H1 (cell line): ENCODE data around the gene CADM1. TPM values are rescaled to one million over a fixed set of nuclear protein-coding genes. Genes with fewer than 3 reads are reported as not detected.

ENCODE experiments used
- CBX8 ChIP-seq: fragments of 300-800, 300-1000 bp; sonication (generic); IDR thresholded peaks from 2 replicates; pipeline ENCODE4 v1.7.1; 2016; ENCODE audit warnings: low read depth, low read length, borderline replicate concordance
- NANOG ChIP-seq: IDR thresholded peaks from 2 replicates; pipeline ENCODE4 v1.6.1; 2011; ENCODE audit warnings: low read length, low read depth, mild to moderate bottlenecking, inconsistent platforms; ENCODE audit not compliant: insufficient read depth, poor library complexity, severe bottlenecking
- polyA plus RNA-seq, 7 experiments: library from polyadenylated mRNA; depleted of rRNA in 3 of 7; stranded (reverse) in 5 of 7; unstranded in 2 of 7; fragments of >200 nt in 5 of 7; fragments of 200-250 nt in 2 of 7; gene quantifications; 1 replicate in 5 of 7; 2 replicates in 1 of 7; 4 replicates in 1 of 7; pipeline versions ENCODE4 v1.2.1 to v1.2.3, GENCODE V29; 2011 to 2013; ENCODE audit warnings: missing spikeins in 2 of 7, mixed read lengths in 2 of 7
- total RNA-seq: library from RNA; stranded (reverse); fragmentation: NEBNext Ultra II Directional; extraction: Animal tissue kit (Norgen Biotek cat#: 25700); gene quantifications from 2 replicates; pipeline ENCODE4 v1.2.1, GENCODE V29; 2021
- TF ChIP-seq, protein P1 (sequence below): IDR thresholded peaks from 2 replicates; pipeline ENCODE4 v1.6.1; 2012; ENCODE audit warnings: inconsistent platforms

CADM1 gene
- total and polyA plus RNA-seq, 2 of the 8 experiments (the other 6 are each of a cell fraction or from before 2014, with no cell fraction given), result 8.3 to 25.3 TPM

DNA sequence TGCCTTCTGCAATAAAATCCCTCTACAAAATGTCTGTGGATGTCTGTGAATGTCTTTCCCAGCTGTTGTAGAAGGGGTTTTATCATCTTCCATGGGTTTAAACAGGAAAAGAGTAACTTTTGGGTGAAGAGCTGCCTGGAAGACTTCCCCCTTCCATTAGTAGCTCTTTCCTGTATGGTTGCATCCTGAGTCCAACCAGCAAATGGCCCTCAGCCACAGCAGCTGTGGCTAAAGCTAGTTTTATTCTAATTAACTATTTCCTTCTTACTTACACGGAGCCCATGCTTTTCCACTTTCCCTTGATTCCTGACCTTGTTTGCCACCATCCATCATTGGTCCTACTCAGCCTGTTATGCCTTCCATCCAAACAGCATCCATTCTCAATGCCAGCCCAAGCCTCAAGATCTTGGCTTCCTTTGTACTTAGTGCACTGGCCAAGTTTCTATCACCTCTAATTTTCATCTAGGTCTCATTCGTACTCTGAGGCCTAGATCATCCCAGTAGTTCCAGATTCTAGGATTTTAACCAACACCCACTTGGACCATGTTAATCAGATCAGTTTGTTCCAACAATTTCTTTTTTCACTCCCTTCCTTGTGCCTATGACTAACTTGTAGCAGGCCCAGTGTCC is 41.5 kb upstream of the CADM1 start (continued):
- no peak for TF ChIP-seq NANOG
- no peak for TF ChIP-seq CBX8
- TF ChIP-seq, protein P1, sequence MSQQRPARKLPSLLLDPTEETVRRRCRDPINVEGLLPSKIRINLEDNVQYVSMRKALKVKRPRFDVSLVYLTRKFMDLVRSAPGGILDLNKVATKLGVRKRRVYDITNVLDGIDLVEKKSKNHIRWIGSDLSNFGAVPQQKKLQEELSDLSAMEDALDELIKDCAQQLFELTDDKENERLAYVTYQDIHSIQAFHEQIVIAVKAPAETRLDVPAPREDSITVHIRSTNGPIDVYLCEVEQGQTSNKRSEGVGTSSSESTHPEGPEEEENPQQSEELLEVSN, result no peak
